Panc1 (cell line): ENCODE results near the gene THSD7A. TPM values are rescaled to one million over a fixed set of nuclear protein-coding genes. Genes with fewer than 3 reads are reported as not detected.

Experiments
- ATAC-seq: fragments of 200-7000 bp; cut with Tn5 transposase; 2 replicates; pipeline ENCODE4 v1.9.1; 2020; ENCODE audit warnings: mild to moderate bottlenecking, moderate library complexity
- BruUV-seq: library from RNA; stranded (reverse); fragments of 400-500 nt; replicated peaks from 2 replicates; lab custom pipeline; 2021; lab: Mats Ljungman, UMichigan
- CTCF ChIA-PET: fragments of 300-600 bp; sonication (Branson Sonifier 250); formaldehyde crosslinking; loops from one replicate; lab custom pipeline; 2022; ENCODE audit warnings: antibody characterized with exemption; lab: Charles Lee
- POLR2A ChIA-PET: fragments of 300-600 bp; sonication (Branson Sonifier 250); formaldehyde crosslinking; loops from one replicate; lab custom pipeline; 2022; ENCODE audit warnings: antibody characterized with exemption; lab: Charles Lee
- DNase-seq: peaks from one replicate; pipeline ENCODE4 v3.0.0-alpha.2; 2010; ENCODE audit warnings: low read depth, low spot score
- H3K27ac ChIP-seq: 2 replicates; pipeline ENCODE4 v1.5.1; 2011; ENCODE audit warnings: mild to moderate bottlenecking, low read length, inconsistent platforms
- H3K27me3 ChIP-seq: fragments of 200-500 bp; sonication (Bioruptor generic); 2 replicates; pipeline ENCODE4 v1.6.0; 2014; ENCODE audit warnings: low read length, inconsistent platforms; ENCODE audit not compliant: control insufficient read depth, insufficient read depth
- H3K36me3 ChIP-seq: fragments of 200-500 bp; sonication (Bioruptor generic); 2 replicates; pipeline ENCODE4 v1.5.1; 2014; ENCODE audit warnings: inconsistent platforms, mild to moderate bottlenecking, low read length, moderate library complexity; ENCODE audit not compliant: control insufficient read depth, insufficient read depth
- H3K4me1 ChIP-seq: 2 replicates; pipeline ENCODE4 v1.5.1; 2011; ENCODE audit warnings: inconsistent platforms, mild to moderate bottlenecking, low read length, moderate library complexity; ENCODE audit not compliant: control insufficient read depth, insufficient read depth
- H3K4me3 ChIP-seq, 2 experiments: 2 replicates each; pipeline ENCODE4 v1.5.1; 2011 to 2012; ENCODE audit warnings: low read depth in 2 of 2, low read length in 2 of 2, mild to moderate bottlenecking in 2 of 2, inconsistent platforms in 1 of 2, moderate library complexity in 1 of 2
- H3K9me3 ChIP-seq: fragments of 200-500 bp; sonication (Bioruptor generic); 2 replicates; pipeline ENCODE4 v1.5.1; 2014; ENCODE audit warnings: low read depth, mild to moderate bottlenecking, inconsistent platforms, low read length, moderate library complexity; ENCODE audit not compliant: control insufficient read depth, insufficient read depth
- POLR2AphosphoS5 ChIP-seq: IDR thresholded peaks from 2 replicates; pipeline ENCODE4 v1.6.1; 2012; ENCODE audit warnings: mild to moderate bottlenecking, low read depth, low read length, moderate library complexity
- SIN3A ChIP-seq: IDR thresholded peaks from 2 replicates; pipeline ENCODE4 v1.6.1; 2012; ENCODE audit warnings: low read depth, mild to moderate bottlenecking, low read length, moderate library complexity, borderline replicate concordance; ENCODE audit not compliant: insufficient read depth
- TCF7L2 ChIP-seq: IDR thresholded peaks from 2 replicates; pipeline ENCODE4 v1.6.1; 2011; ENCODE audit warnings: mild to moderate bottlenecking, low read depth, low read length, inconsistent platforms
- in situ Hi-C: cut with HindIII; loops from 2 replicates; pipeline ENCODE4 v1.10.0; 2016; ENCODE audit warnings: low sequenced_read_pairs, low pct_unique_long_range_greater_than_20kb
- intact Hi-C: fragments of 100-400 bp; cut with micrococcal nuclease; formaldehyde crosslinking; loops from one replicate; pipeline ENCODE4 v1.10.0; 2022; ENCODE audit not compliant: unreplicated experiment
- total RNA-seq: library from RNA; stranded (reverse); gene quantifications from one replicate; pipeline ENCODE4 v1.2.1, GENCODE V29; 2021; ENCODE audit not compliant: unreplicated experiment
- TF ChIP-seq, protein P1 (sequence below): fragments of 450-650 bp; IDR thresholded peaks from 2 replicates; pipeline ENCODE4 v1.5.1; 2017; ENCODE audit warnings: mild to moderate bottlenecking
- TF ChIP-seq, protein P2 (sequence below), 2 experiments: IDR thresholded peaks; 2 replicates each; pipeline ENCODE4 v1.6.1; 2011 to 2012; ENCODE audit warnings: low read depth in 2 of 2, control low read depth in 1 of 2, low read length in 1 of 2, mild to moderate bottlenecking in 1 of 2, moderate library complexity in 1 of 2; ENCODE audit not compliant: insufficient read depth in 1 of 2

The THSD7A gene
- total RNA-seq, 1 experiment from 2014 or later = 38.6 TPM

DNA sequence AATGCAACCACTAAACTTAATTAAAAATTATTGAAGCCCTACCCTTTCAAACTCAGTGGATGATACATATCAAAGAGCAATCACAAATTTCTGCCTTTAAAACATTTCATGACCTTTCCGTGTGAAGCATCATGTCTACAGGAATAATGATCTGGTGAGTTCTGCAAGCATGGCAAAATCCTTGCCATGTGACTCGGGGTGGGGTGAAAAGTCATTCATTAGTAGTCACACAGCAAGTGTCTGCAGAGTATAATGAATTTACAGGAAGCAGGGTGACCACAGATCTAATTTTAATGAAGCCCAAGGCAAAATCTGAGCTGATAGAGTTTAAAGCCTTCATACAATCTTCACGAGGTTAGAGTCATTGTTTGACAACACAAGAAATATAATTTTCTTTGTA lies 351.9 kb downstream of the THSD7A start:
- no peaks in the 10 kb centered on the region for H3K27me3 ChIP-seq
- in situ Hi-C loops = no loop called here
- POLR2A ChIA-PET = no interaction called here
- TF ChIP-seq POLR2AphosphoS5 = no peak
- TF ChIP-seq SIN3A = no peak
- TF ChIP-seq, protein P1, sequence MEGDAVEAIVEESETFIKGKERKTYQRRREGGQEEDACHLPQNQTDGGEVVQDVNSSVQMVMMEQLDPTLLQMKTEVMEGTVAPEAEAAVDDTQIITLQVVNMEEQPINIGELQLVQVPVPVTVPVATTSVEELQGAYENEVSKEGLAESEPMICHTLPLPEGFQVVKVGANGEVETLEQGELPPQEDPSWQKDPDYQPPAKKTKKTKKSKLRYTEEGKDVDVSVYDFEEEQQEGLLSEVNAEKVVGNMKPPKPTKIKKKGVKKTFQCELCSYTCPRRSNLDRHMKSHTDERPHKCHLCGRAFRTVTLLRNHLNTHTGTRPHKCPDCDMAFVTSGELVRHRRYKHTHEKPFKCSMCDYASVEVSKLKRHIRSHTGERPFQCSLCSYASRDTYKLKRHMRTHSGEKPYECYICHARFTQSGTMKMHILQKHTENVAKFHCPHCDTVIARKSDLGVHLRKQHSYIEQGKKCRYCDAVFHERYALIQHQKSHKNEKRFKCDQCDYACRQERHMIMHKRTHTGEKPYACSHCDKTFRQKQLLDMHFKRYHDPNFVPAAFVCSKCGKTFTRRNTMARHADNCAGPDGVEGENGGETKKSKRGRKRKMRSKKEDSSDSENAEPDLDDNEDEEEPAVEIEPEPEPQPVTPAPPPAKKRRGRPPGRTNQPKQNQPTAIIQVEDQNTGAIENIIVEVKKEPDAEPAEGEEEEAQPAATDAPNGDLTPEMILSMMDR = no peak
- TF ChIP-seq, protein P2, sequence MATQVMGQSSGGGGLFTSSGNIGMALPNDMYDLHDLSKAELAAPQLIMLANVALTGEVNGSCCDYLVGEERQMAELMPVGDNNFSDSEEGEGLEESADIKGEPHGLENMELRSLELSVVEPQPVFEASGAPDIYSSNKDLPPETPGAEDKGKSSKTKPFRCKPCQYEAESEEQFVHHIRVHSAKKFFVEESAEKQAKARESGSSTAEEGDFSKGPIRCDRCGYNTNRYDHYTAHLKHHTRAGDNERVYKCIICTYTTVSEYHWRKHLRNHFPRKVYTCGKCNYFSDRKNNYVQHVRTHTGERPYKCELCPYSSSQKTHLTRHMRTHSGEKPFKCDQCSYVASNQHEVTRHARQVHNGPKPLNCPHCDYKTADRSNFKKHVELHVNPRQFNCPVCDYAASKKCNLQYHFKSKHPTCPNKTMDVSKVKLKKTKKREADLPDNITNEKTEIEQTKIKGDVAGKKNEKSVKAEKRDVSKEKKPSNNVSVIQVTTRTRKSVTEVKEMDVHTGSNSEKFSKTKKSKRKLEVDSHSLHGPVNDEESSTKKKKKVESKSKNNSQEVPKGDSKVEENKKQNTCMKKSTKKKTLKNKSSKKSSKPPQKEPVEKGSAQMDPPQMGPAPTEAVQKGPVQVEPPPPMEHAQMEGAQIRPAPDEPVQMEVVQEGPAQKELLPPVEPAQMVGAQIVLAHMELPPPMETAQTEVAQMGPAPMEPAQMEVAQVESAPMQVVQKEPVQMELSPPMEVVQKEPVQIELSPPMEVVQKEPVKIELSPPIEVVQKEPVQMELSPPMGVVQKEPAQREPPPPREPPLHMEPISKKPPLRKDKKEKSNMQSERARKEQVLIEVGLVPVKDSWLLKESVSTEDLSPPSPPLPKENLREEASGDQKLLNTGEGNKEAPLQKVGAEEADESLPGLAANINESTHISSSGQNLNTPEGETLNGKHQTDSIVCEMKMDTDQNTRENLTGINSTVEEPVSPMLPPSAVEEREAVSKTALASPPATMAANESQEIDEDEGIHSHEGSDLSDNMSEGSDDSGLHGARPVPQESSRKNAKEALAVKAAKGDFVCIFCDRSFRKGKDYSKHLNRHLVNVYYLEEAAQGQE (IDR thresholded peaks at IDR 0.05; ENCODE audit: insufficient read depth in 1 of 2, low read depth in 2 of 2, low read length in 1 of 2) = no peak
- no peak for TF ChIP-seq TCF7L2
- intact Hi-C loops = no loop called here
- CTCF ChIA-PET = no interaction called here
- BruUV-seq = no TSS peak
- H3K4me3 ChIP-seq = no peak overlapping the region
- ATAC-seq (no peak), DNase-seq (no peak)
- no peak overlapping the region for H3K27ac ChIP-seq
- no peaks in the 10 kb centered on the region for H3K4me1 ChIP-seq
- H3K9me3 ChIP-seq = no peaks in the 10 kb centered on the region
- H3K36me3 ChIP-seq = no peaks in the 10 kb centered on the region

DNA sequence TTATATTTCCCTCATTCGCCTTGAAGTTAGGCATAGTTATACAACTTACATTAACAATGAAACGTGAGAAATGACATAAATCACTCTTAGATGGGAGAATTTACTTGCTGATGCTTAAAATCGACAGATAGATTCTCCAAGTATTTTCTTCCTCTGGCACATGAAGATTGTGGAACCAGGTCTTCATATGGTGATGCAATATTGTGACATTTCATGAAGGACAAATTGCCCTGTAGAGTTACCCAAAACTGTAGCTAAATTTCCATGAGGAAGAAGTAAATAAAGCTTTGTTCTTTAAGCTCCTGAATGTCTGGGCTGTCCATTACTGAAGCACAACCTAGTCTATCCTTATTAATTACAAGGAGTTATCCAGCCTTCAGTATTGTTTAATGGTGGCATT lies 353.1 kb downstream of the THSD7A start:
- no TSS peak for BruUV-seq
- ChIA-PET CTCF (no interaction called here), POLR2A (no interaction called here)
- Histone ChIP-seq H3K4me3 (no peak overlapping the region), H3K4me1 (no peaks in the 10 kb centered on the region), H3K27ac (peak overlapping the region; percentile 18; the same call in 1 of the 2 replicates), H3K9me3 (no peaks in the 10 kb centered on the region), H3K36me3 (no peaks in the 10 kb centered on the region), H3K27me3 (no peaks in the 10 kb centered on the region)
- in situ Hi-C loops (no loop called here), intact Hi-C loops (no loop called here)
- TF ChIP-seq POLR2AphosphoS5 (no peak), TCF7L2 (no peak), SIN3A (no peak)
- TF ChIP-seq, protein P1 = no peak
- TF ChIP-seq, protein P2 (IDR thresholded peaks at IDR 0.05; ENCODE audit: insufficient read depth in 1 of 2, low read depth in 2 of 2, low read length in 1 of 2) = no peak
- ATAC-seq (no peak), DNase-seq (no peak)
